Gastroesophageal sphincter (tissue), 4 donors: ENCODE measurements around the gene PDE11A. TPM values are rescaled to one million over a fixed set of nuclear protein-coding genes. Genes with fewer than 3 reads are reported as not detected.

ENCODE experiments used
- ATAC-seq: fragments of 150-250 bp; one replicate; pipeline ENCODE4 v1.9.1; 2016; ENCODE audit warnings: mild to moderate bottlenecking, moderate library complexity
- H3K27ac ChIP-seq, 4 donors: fragments of 200-600 bp; sonication (generic) in 3 of 4; 1 replicate in 3 of 4; 2 replicates in 1 of 4; pipeline ENCODE4 v1.5.1; 2016 to 2019
- H3K27me3 ChIP-seq: fragments of 200-600 bp; sonication (generic); one replicate; pipeline ENCODE4 v1.5.1; 2019
- H3K36me3 ChIP-seq, 2 donors: fragments of 200-600 bp; sonication (generic); one replicate each; pipeline ENCODE4 v1.5.1; 2019; ENCODE audit warnings: control low read depth in 1 of 2
- H3K4me1 ChIP-seq, 3 donors: fragments of 200-600 bp; sonication (generic); 1 replicate in 2 of 3; 2 replicates in 1 of 3; pipeline ENCODE4 v1.5.1; 2016 to 2019; ENCODE audit warnings: control low read depth in 2 of 3
- H3K4me3 ChIP-seq, 2 donors: fragments of 200-600 bp; sonication (generic); one replicate each; pipeline ENCODE4 v1.5.1; 2019; ENCODE audit warnings: mild to moderate bottlenecking in 1 of 2, moderate library complexity in 1 of 2
- H3K9me3 ChIP-seq, 3 donors: fragments of 200-600 bp; sonication (generic); one replicate each; pipeline ENCODE4 v1.5.1; 2017 to 2019; ENCODE audit warnings: control low read depth in 2 of 3
- EP300 ChIP-seq: sonication (generic); formaldehyde crosslinking; IDR thresholded peaks from one replicate; pipeline ENCODE4 v1.6.1; 2017; ENCODE audit warnings: antibody characterized with exemption, mild to moderate bottlenecking
- POLR2A ChIP-seq, 2 donors: fragments of 450-650 bp; IDR thresholded peaks; one replicate each; pipeline ENCODE4 v1.6.1; 2017; ENCODE audit warnings: antibody characterized with exemption in 2 of 2, mild to moderate bottlenecking in 2 of 2, moderate library complexity in 1 of 2
- POLR2AphosphoS5 ChIP-seq: sonication (generic); formaldehyde crosslinking; IDR thresholded peaks from one replicate; pipeline ENCODE4 v1.6.1; 2017; ENCODE audit warnings: antibody characterized with exemption
- WGBS, 2 donors: methylation state at CpG; one replicate each; pipeline ENCODE4 v1.1.5; 2018; ENCODE audit warnings: low coverage in 1 of 2; 5-methylcytosine and 5-hydroxymethylcytosine counted together
- total RNA-seq, 4 donors: library from RNA; depleted of rRNA; stranded (reverse); fragments of >200 nt; gene quantifications; one replicate each; pipeline ENCODE4 v1.1.0, GENCODE V29; 2016
- TF ChIP-seq, protein P1 (sequence below), 4 experiments: fragments of 200-600 bp in 2 of 4; fragments of 450-650 bp in 2 of 4; sonication (generic) in 1 of 4; IDR thresholded peaks; one replicate each; pipeline ENCODE4 v1.5.1; 2017 to 2019; ENCODE audit warnings: antibody characterized with exemption in 4 of 4, mild to moderate bottlenecking in 2 of 4, moderate library complexity in 2 of 4

PDE11A gene
- total RNA-seq, 4 donors from 2014 or later, result 0.13 to 1.9 (median 0.16) TPM; not detected in 1

- Histone ChIP-seq H3K9me3 (no peaks in the 10 kb centered on the region), H3K4me1 (no peaks in the 10 kb centered on the region), H3K27ac (no peak overlapping the region), H3K27me3 (no peaks in the 10 kb centered on the region), H3K36me3 (no peaks in the 10 kb centered on the region), H3K4me3 (no peak overlapping the region)
- WGBS, 2 donors, result 33 to 54% methylated on average over 3 of the region's 3 CpGs
- TF ChIP-seq POLR2AphosphoS5, result no peak
- TF ChIP-seq, protein P1, sequence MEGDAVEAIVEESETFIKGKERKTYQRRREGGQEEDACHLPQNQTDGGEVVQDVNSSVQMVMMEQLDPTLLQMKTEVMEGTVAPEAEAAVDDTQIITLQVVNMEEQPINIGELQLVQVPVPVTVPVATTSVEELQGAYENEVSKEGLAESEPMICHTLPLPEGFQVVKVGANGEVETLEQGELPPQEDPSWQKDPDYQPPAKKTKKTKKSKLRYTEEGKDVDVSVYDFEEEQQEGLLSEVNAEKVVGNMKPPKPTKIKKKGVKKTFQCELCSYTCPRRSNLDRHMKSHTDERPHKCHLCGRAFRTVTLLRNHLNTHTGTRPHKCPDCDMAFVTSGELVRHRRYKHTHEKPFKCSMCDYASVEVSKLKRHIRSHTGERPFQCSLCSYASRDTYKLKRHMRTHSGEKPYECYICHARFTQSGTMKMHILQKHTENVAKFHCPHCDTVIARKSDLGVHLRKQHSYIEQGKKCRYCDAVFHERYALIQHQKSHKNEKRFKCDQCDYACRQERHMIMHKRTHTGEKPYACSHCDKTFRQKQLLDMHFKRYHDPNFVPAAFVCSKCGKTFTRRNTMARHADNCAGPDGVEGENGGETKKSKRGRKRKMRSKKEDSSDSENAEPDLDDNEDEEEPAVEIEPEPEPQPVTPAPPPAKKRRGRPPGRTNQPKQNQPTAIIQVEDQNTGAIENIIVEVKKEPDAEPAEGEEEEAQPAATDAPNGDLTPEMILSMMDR (IDR thresholded peaks at IDR 0.05), result no peak
- no peak for ATAC-seq
Observed at GRCh38 chr2:177921726-177922125, 150.9 kb downstream of the PDE11A start.

- Histone ChIP-seq H3K4me3 (no peak overlapping the region), H3K36me3 (no peaks in the 10 kb centered on the region), H3K27ac (no peak overlapping the region), H3K9me3 (no peaks in the 10 kb centered on the region), H3K27me3 (no peaks in the 10 kb centered on the region), H3K4me1 (no peaks in the 10 kb centered on the region)
- TF ChIP-seq POLR2A (IDR thresholded peaks at IDR 0.05) (no peak), POLR2AphosphoS5 (no peak), EP300 (no peak)
- TF ChIP-seq, protein P1 (IDR thresholded peaks at IDR 0.05), result no peak
- no peak for ATAC-seq
- WGBS, 2 donors, result 71 to 100% methylated on average over 1 of the region's 1 CpG
Observed at GRCh38 chr2:177917169-177917568, 155.4 kb downstream of the PDE11A start.

DNA sequence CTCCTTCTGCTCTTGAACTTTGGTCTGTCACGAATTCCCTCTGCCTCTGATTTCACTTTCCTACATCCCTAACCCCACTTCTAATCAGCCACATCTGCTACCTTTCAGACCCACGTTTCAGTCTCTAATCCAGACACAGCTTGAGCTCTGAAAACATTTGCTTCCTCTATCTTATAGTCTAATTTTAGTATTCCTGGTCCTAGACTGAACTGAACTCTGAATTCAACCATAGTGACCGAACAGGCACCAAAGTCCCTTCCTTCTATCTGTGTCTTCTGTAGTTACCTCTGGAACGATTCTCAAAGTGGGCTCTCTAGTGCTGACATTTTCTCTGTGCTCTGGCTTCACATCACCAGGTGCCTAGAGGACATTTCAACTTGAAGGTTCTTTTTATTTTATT is 156.2 kb downstream of the PDE11A start:
- Histone ChIP-seq H3K4me3 (no peak overlapping the region), H3K27ac (no peak overlapping the region), H3K27me3 (no peaks in the 10 kb centered on the region), H3K36me3 (no peaks in the 10 kb centered on the region), H3K9me3 (no peaks in the 10 kb centered on the region), H3K4me1 (no peaks in the 10 kb centered on the region)
- 70 to 73% methylated on average over 3 to 4 of the region's 4 CpGs for whole genome bisulfite sequencing, 2 donors
- TF ChIP-seq POLR2A (IDR thresholded peaks at IDR 0.05) (no peak), EP300 (no peak), POLR2AphosphoS5 (no peak)
- TF ChIP-seq, protein P1 (IDR thresholded peaks at IDR 0.05), result no peak
- no peak for ATAC-seq

DNA sequence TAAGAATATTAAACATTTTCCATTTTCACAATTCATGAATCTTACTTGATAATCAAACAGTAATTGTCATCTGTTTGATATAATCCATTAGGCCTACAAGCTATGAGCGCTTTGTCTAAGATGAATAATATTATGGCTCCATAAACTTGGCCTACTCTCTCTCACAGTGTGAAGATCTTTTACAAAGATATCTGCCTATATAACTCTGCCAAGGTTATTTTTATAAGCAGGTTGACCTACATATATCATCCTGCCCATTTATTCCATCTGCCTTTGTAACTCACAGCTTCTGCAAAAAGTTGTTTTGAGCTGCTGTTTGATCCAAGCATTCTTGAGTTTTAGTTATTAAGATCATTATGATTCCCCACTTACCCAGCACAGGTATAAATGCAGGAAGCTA is 158.3 kb downstream of the PDE11A start:
- ATAC-seq, result no peak
- Histone ChIP-seq H3K9me3 (no peaks in the 10 kb centered on the region), H3K27me3 (no peaks in the 10 kb centered on the region), H3K27ac (no peak overlapping the region), H3K4me3 (no peak overlapping the region), H3K4me1 (no peaks in the 10 kb centered on the region), H3K36me3 (no peaks in the 10 kb centered on the region)
- 50 to 62% methylated on average over 1 of the region's 1 CpG for WGBS, 2 donors
- no peak for TF ChIP-seq EP300
- TF ChIP-seq, protein P1 (IDR thresholded peaks at IDR 0.05), result no peak
- no peak for TF ChIP-seq POLR2A (IDR thresholded peaks at IDR 0.05)
- TF ChIP-seq POLR2AphosphoS5, result no peak

DNA sequence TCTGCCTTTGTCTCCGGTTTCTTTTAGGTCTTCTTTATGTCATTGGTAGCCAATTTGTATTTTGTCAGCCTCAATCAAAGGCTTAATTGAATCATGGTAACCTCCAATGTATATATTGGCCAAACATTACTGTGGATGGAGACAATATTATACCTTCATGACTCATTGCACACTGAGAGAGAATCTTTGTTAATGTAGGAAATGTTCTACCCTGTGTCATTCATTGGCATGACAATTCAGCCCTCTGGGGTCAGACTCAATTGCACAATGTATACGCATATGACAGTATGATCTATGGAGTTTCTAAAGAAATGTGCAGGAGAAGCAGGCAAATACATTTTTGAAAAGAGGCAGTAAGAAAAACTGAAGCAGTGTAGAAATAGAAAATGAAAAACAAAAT is 162.6 kb downstream of the PDE11A start:
- H3K4me3 ChIP-seq, result no peak overlapping the region
- ATAC-seq, result no peak
- H3K9me3 ChIP-seq, result no peaks in the 10 kb centered on the region
- TF ChIP-seq, protein P1 (IDR thresholded peaks at IDR 0.05), result no peak
- no peak for TF ChIP-seq POLR2AphosphoS5
- no peak for TF ChIP-seq EP300
- H3K4me1 ChIP-seq, result no peaks in the 10 kb centered on the region
- H3K27ac ChIP-seq, result no peak overlapping the region
- H3K27me3 ChIP-seq, result no peaks in the 10 kb centered on the region
- WGBS, 2 donors, result 46 to 48% methylated on average over 2 of the region's 2 CpGs
- no peaks in the 10 kb centered on the region for H3K36me3 ChIP-seq
